H9 (cell line): ENCODE measurements around the gene COPS8. TPM values are rescaled to one million over a fixed set of nuclear protein-coding genes. Genes with fewer than 3 reads are reported as not detected.

ENCODE experiments used
- DNase-seq: peaks from one replicate; pipeline ENCODE4 v3.0.0-alpha.2; 2017
- H2AFZ ChIP-seq: one replicate; pipeline ENCODE4 v1.6.1; 2013; ENCODE audit warnings: mild to moderate bottlenecking, low read length, control low read depth, moderate library complexity
- H2AK5ac ChIP-seq: 2 replicates; pipeline ENCODE4 v1.6.1; 2013; ENCODE audit warnings: low read length, control low read depth, mixed read lengths; ENCODE audit not compliant: insufficient read length
- H2BK120ac ChIP-seq: one replicate; pipeline ENCODE4 v1.6.1; 2013; ENCODE audit warnings: low read depth, mild to moderate bottlenecking, low read length, control low read depth, inconsistent platforms; ENCODE audit not compliant: poor library complexity, severe bottlenecking
- H2BK12ac ChIP-seq: 2 replicates; pipeline ENCODE4 v1.6.1; 2013; ENCODE audit warnings: low read length, control low read depth, mixed read lengths, low read depth; ENCODE audit not compliant: insufficient read length
- H2BK15ac ChIP-seq: 2 replicates; pipeline ENCODE4 v1.6.1; 2013; ENCODE audit warnings: low read depth, low read length, control low read depth
- H2BK20ac ChIP-seq: one replicate; pipeline ENCODE4 v1.6.1; 2013; ENCODE audit warnings: low read depth, mild to moderate bottlenecking, low read length, control low read depth, inconsistent platforms; ENCODE audit not compliant: poor library complexity, severe bottlenecking
- H2BK5ac ChIP-seq: 2 replicates; pipeline ENCODE4 v1.6.1; 2013; ENCODE audit warnings: low read length, control low read depth, mixed read lengths; ENCODE audit not compliant: insufficient read length
- H3K14ac ChIP-seq: 2 replicates; pipeline ENCODE4 v1.6.1; 2013; ENCODE audit warnings: low read length, control low read depth; ENCODE audit not compliant: insufficient read depth
- H3K18ac ChIP-seq: 2 replicates; pipeline ENCODE4 v1.6.1; 2013; ENCODE audit warnings: low read depth, mild to moderate bottlenecking, mixed read lengths, low read length, control low read depth; ENCODE audit not compliant: insufficient read length
- H3K23ac ChIP-seq: 2 replicates; pipeline ENCODE4 v1.6.1; 2013; ENCODE audit warnings: low read length, control low read depth, mixed read lengths, low read depth; ENCODE audit not compliant: insufficient read length
- H3K23me2 ChIP-seq: 2 replicates; pipeline ENCODE4 v1.6.1; 2013; ENCODE audit warnings: low read depth, mild to moderate bottlenecking, mixed read lengths, low read length, control low read depth; ENCODE audit not compliant: insufficient read length, poor library complexity, severe bottlenecking
- H3K27ac ChIP-seq: 2 replicates; pipeline ENCODE4 v1.5.1; 2013; ENCODE audit warnings: low read length, control low read depth, mixed read lengths, low read depth; ENCODE audit not compliant: insufficient read length
- H3K27me3 ChIP-seq: 2 replicates; pipeline ENCODE4 v1.6.1; 2013; ENCODE audit warnings: low read length, control low read depth, inconsistent platforms; ENCODE audit not compliant: insufficient read depth
- H3K4ac ChIP-seq: 2 replicates; pipeline ENCODE4 v1.6.1; 2013; ENCODE audit warnings: low read depth, mild to moderate bottlenecking, control low read depth, inconsistent platforms, low read length, moderate library complexity
- H3K4me1 ChIP-seq: 2 replicates; pipeline ENCODE4 v1.6.1; 2013; ENCODE audit warnings: low read length, control low read depth, inconsistent platforms; ENCODE audit not compliant: insufficient read depth
- H3K4me2 ChIP-seq: 2 replicates; pipeline ENCODE4 v1.6.1; 2013; ENCODE audit warnings: low read length, control low read depth, mixed read lengths; ENCODE audit not compliant: insufficient read length, insufficient read depth
- H3K56ac ChIP-seq: 2 replicates; pipeline ENCODE4 v1.6.1; 2013; ENCODE audit warnings: low read depth, mild to moderate bottlenecking, mixed read lengths, low read length, control low read depth; ENCODE audit not compliant: insufficient read length
- H3K79me1 ChIP-seq: 2 replicates; pipeline ENCODE4 v1.6.1; 2013; ENCODE audit warnings: low read depth, mild to moderate bottlenecking, moderate library complexity, low read length, control low read depth, inconsistent platforms; ENCODE audit not compliant: insufficient read depth, poor library complexity, severe bottlenecking
- H3K79me2 ChIP-seq: 2 replicates; pipeline ENCODE4 v1.6.1; 2013; ENCODE audit warnings: low read length, control low read depth, inconsistent platforms; ENCODE audit not compliant: insufficient read depth
- H3K9ac ChIP-seq: 2 replicates; pipeline ENCODE4 v1.6.1; 2013; ENCODE audit warnings: low read length, control low read depth, mixed read lengths; ENCODE audit not compliant: insufficient read length; ENCODE audit errors: extremely low read depth
- H3K9me3 ChIP-seq: one replicate; pipeline ENCODE4 v1.6.1; 2013; ENCODE audit warnings: low read depth, low read length, inconsistent platforms; ENCODE audit not compliant: control insufficient read depth
- H3T11ph ChIP-seq: one replicate; pipeline ENCODE4 v1.6.1; 2013; ENCODE audit warnings: mild to moderate bottlenecking, low read length, control low read depth, inconsistent platforms
- H4K20me1 ChIP-seq: one replicate; pipeline ENCODE4 v1.6.1; 2013; ENCODE audit not compliant: control insufficient read depth, insufficient read length, insufficient read depth
- H4K5ac ChIP-seq: 2 replicates; pipeline ENCODE4 v1.6.1; 2013; ENCODE audit warnings: low read depth, mild to moderate bottlenecking, mixed read lengths, low read length, control low read depth; ENCODE audit not compliant: insufficient read length
- H4K8ac ChIP-seq: replicated peaks from 2 replicates; pipeline ENCODE4 v1.6.1; 2013; ENCODE audit warnings: low read length, control low read depth, mixed read lengths, low read depth; ENCODE audit not compliant: insufficient read length
- H4K91ac ChIP-seq: 2 replicates; pipeline ENCODE4 v1.6.1; 2013; ENCODE audit warnings: low read depth, mild to moderate bottlenecking, moderate library complexity, mixed read lengths, low read length, control low read depth; ENCODE audit not compliant: insufficient read length
- H3K27ac Mint-ChIP-seq, 3 experiments: 2 replicates in 2 of 3; 3 replicates in 1 of 3; pipeline ENCODE4 v1.8.0; 2020 to 2021; ENCODE audit warnings: mixed read lengths in 3 of 3, mild to moderate bottlenecking in 1 of 3, moderate library complexity in 1 of 3
- H3K27me3 Mint-ChIP-seq: 2 replicates; pipeline ENCODE4 v1.8.0; 2021; ENCODE audit warnings: low read depth, mild to moderate bottlenecking, moderate library complexity, mixed read lengths
- H3K36me3 Mint-ChIP-seq, 3 experiments: 2 replicates in 2 of 3; 3 replicates in 1 of 3; pipeline ENCODE4 v1.8.0; 2020 to 2021; ENCODE audit warnings: low read depth in 3 of 3, mixed read lengths in 3 of 3; ENCODE audit not compliant: insufficient read depth in 1 of 3
- H3K4me1 Mint-ChIP-seq, 2 experiments: 2 replicates each; pipeline ENCODE4 v1.8.0; 2020; ENCODE audit warnings: mixed read lengths in 2 of 2
- H3K4me3 Mint-ChIP-seq, 2 experiments: 2 replicates in 1 of 2; 3 replicates in 1 of 2; pipeline ENCODE4 v1.8.0; 2020 to 2021; ENCODE audit warnings: mild to moderate bottlenecking in 2 of 2, mixed read lengths in 2 of 2, moderate library complexity in 1 of 2
- H3K9me3 Mint-ChIP-seq, 2 experiments: 2 replicates in 1 of 2; 3 replicates in 1 of 2; pipeline ENCODE4 v1.8.0; 2020; ENCODE audit warnings: mild to moderate bottlenecking in 2 of 2, mixed read lengths in 2 of 2, moderate library complexity in 1 of 2
- WGBS: extraction: QIAGEN DNeasy Blood & Tissue Kit; methylation state at CpG from one replicate; pipeline ENCODE4 v1.1.7; 2013; ENCODE audit warnings: missing lambda C conversion rate, low lambda C conversion rate, mixed read lengths; ENCODE audit not compliant: insufficient read length; ENCODE audit errors: extremely low coverage; 5-methylcytosine and 5-hydroxymethylcytosine counted together
- total RNA-seq: library from RNA; stranded (reverse); gene quantifications from 2 replicates; pipeline ENCODE4 v1.2.1, GENCODE V29; 2021
- TF ChIP-seq, protein P1 (sequence below): fragments of 200-600 bp; sonication (generic); conservative IDR thresholded peaks from 3 replicates; pipeline ENCODE4 v1.8.0; 2021; ENCODE audit warnings: antibody characterized with exemption, mild to moderate bottlenecking

COPS8 gene
- total RNA-seq, 1 experiment from 2014 or later: 65.2 TPM

DNA sequence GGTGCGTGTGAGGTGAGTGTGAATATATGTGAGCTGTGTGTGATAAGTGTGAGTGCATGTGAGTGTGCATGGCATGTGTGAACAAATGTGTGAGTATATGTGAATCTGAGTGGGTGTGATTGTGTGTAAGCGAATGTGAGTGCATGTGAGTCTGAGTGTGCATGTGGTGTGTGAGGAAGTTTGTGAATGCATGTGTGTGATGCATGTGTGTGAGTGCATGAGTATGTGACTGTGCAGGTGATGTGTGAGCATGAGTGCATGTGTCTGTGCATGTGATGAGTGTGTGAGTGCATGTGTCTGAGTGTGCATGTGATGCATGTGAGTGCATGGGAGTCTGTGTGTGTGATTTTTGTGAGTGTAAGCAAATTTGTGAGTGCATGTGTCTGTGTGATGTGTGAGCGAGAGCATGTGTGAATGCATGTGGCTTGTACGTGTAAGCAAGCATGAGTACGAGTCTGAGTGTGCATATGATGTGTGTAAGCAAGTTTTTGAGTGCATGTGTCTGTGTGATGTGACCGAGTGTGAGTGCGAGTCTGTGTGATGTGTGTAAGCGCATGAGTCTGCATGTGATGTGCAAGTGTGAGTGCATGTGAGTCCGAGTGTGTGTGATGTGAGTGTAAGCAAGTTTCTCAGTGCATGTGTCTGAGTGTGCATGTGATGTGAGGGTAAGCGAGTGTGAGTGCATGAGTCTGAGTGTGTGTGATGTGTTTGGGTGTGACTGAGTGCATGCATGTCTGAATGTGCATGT is 43.3 kb downstream of the COPS8 start:
- no peak overlapping the region for H3K14ac ChIP-seq
- TF ChIP-seq, protein P1, sequence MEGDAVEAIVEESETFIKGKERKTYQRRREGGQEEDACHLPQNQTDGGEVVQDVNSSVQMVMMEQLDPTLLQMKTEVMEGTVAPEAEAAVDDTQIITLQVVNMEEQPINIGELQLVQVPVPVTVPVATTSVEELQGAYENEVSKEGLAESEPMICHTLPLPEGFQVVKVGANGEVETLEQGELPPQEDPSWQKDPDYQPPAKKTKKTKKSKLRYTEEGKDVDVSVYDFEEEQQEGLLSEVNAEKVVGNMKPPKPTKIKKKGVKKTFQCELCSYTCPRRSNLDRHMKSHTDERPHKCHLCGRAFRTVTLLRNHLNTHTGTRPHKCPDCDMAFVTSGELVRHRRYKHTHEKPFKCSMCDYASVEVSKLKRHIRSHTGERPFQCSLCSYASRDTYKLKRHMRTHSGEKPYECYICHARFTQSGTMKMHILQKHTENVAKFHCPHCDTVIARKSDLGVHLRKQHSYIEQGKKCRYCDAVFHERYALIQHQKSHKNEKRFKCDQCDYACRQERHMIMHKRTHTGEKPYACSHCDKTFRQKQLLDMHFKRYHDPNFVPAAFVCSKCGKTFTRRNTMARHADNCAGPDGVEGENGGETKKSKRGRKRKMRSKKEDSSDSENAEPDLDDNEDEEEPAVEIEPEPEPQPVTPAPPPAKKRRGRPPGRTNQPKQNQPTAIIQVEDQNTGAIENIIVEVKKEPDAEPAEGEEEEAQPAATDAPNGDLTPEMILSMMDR: no peak
- H2BK15ac ChIP-seq: no peak overlapping the region
- no peak overlapping the region for H4K91ac ChIP-seq
- no peak overlapping the region for H3K27ac ChIP-seq
- H2AFZ ChIP-seq: no peak overlapping the region
- H2AK5ac ChIP-seq: no peak overlapping the region
- no peak overlapping the region for H3K4me2 ChIP-seq
- no peak overlapping the region for H3T11ph ChIP-seq
- no peaks in the 10 kb centered on the region for H3K27me3 ChIP-seq
- Mint-ChIP-seq H3K4me1 (peaks cover 0 to 3% of the 10 kb centered on the region in 2 experiments; a peak in 2 of 4 replicates), H3K4me3 (no peak overlapping the region), H3K27me3 (peaks cover 11% of the 10 kb centered on the region), H3K27ac (no peak overlapping the region), H3K9me3 (no peaks in the 10 kb centered on the region; a peak in 2 of 5 replicates), H3K36me3 (no peaks in the 10 kb centered on the region)
- H4K5ac ChIP-seq: no peak overlapping the region
- H3K23ac ChIP-seq: no peak overlapping the region
- no peaks in the 10 kb centered on the region for H3K23me2 ChIP-seq
- H3K56ac ChIP-seq: no peak overlapping the region
- no peaks in the 10 kb centered on the region for H3K79me2 ChIP-seq
- WGBS: 100% methylated on average over 2 of the region's 10 CpGs
- H3K4me1 ChIP-seq: peaks cover 4% of the 10 kb centered on the region; the same call in 1 of the 2 replicates
- no peaks in the 10 kb centered on the region for H3K79me1 ChIP-seq
- H4K8ac ChIP-seq: peak overlapping the region; percentile 0
- H2BK120ac ChIP-seq: no peak overlapping the region
- no peak overlapping the region for H3K4ac ChIP-seq
- peak; percentile 10 for DNase-seq
- H3K9me3 ChIP-seq: no peaks in the 10 kb centered on the region
- H4K20me1 ChIP-seq: no peaks in the 10 kb centered on the region
- H3K9ac ChIP-seq: no peak overlapping the region
- no peak overlapping the region for H2BK5ac ChIP-seq
- H2BK20ac ChIP-seq: no peak overlapping the region
- no peak overlapping the region for H3K18ac ChIP-seq
- H2BK12ac ChIP-seq: no peak overlapping the region
